MV-4-11 (cell line): ENCODE measurements around the gene SLC44A3.

Experiments
- DNase-seq: peaks from one replicate; lab custom pipeline; 2025; lab: John Stamatoyannopoulos, UW

The SLC44A3 gene

GRCh38 chr1:94801919-94802546, 18.1 kb upstream of the SLC44A3 start:
- DNase-seq: peak; percentile 84

GRCh38 chr1:94803106-94803505, 17.1 kb upstream of the SLC44A3 start:
- no peak for DNase-seq

- no peak for DNase-seq
Measured at GRCh38 chr1:94803517-94804441, 16.4 kb upstream of the SLC44A3 start.

- DNase-seq: no peak
Measured at GRCh38 chr1:94804442-94804837, 15.7 kb upstream of the SLC44A3 start.

GRCh38 chr1:94805912-94806311, 14.2 kb upstream of the SLC44A3 start:
- DNase-seq: peak; percentile 45

- peak; percentile 73 for DNase-seq
Measured at GRCh38 chr1:94806441-94806871, 13.7 kb upstream of the SLC44A3 start.

- peak; percentile 55 for DNase-seq
Measured at GRCh38 chr1:94807742-94808491, 12.2 kb upstream of the SLC44A3 start.

- DNase-seq: no peak
Measured at GRCh38 chr1:94808669-94809068, 11.5 kb upstream of the SLC44A3 start.

GRCh38 chr1:94812985-94813384, 7.2 kb upstream of the SLC44A3 start:
- no peak for DNase-seq

GRCh38 chr1:94816030-94816429, 4.1 kb upstream of the SLC44A3 start:
- no peak for DNase-seq

GRCh38 chr1:94817712-94818111, 2.4 kb upstream of the SLC44A3 start:
- no peak for DNase-seq

GRCh38 chr1:94819238-94819944, 766 bp upstream of the SLC44A3 start:
- no peak for DNase-seq

- DNase-seq: no peak
Measured at GRCh38 chr1:94820936-94821335, 779 bp downstream of the SLC44A3 start.

GRCh38 chr1:94821636-94822305, 1.6 kb downstream of the SLC44A3 start:
- DNase-seq: no peak

GRCh38 chr1:94823116-94823515, 3.0 kb downstream of the SLC44A3 start:
- DNase-seq: no peak

GRCh38 chr1:94825936-94826335, 5.8 kb downstream of the SLC44A3 start:
- DNase-seq: no peak

GRCh38 chr1:94827434-94827833, 7.3 kb downstream of the SLC44A3 start:
- DNase-seq: no peak

GRCh38 chr1:94828251-94828650, 8.1 kb downstream of the SLC44A3 start:
- no peak for DNase-seq

GRCh38 chr1:94831641-94832040, 11.5 kb downstream of the SLC44A3 start:
- peak; percentile 87 for DNase-seq

GRCh38 chr1:94832446-94832845, 12.3 kb downstream of the SLC44A3 start:
- peak; percentile 26 for DNase-seq

GRCh38 chr1:94832931-94833585, 12.9 kb downstream of the SLC44A3 start:
- no peak for DNase-seq
